H4 (cell line): ENCODE data around the gene MPND. TPM values are rescaled to one million over a fixed set of nuclear protein-coding genes. Genes with fewer than 3 reads are reported as not detected.

ENCODE experiments used
- DNase-seq: peaks from one replicate; pipeline ENCODE4 v3.0.0-alpha.2; 2015; ENCODE audit warnings: low spot score
- total RNA-seq: library from RNA; depleted of rRNA; stranded (reverse); fragments of >200 nt; shearing (Covaris generic); gene quantifications from 2 replicates; pipeline ENCODE4 v1.2.3, GENCODE V29; 2014

Gene MPND
- total RNA-seq, 1 experiment from 2014 or later, result 2.9 TPM

DNA sequence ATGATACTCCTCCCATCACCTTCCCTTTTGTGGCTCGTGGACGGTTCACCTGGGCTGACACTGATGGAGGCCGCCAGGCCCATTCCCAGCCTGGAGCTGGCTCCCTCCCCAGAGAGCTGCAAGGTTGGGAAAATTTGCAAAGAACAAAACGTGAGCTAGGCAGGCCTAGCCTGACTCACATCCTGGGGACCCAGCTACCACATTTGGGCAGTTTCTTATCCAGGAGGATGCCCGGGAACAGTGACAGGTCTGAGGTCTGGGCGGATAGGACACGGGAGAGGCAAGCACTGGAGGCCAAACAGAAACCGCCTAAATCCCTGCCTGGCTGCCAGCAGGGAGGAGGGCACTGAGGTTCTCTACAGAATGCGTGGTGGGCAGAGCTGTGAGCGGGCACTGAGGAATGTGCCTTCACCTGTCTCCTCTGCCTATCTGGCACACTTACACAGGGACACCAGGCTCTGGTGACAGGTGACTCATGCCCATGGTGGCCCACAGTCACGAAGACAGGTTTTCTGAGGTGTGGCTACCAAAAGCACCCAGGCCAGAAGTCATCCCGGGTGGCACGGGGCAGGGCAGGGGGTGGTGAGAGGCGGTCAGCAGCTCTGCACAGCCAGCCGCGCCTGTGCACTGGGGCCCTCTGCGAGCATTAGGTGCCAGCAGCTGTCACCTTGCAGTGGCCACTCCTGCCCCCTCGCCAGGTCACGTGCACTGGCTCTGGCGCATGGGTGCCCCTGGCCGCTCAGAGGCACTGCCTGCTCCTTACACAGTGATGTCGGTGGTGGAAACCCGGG lies 33.8 kb downstream of the MPND start:
- DNase-seq, result no peak

GRCh38 chr19:4378886-4379285 lies 35.5 kb downstream of the MPND start:
- DNase-seq, result no peak

DNA sequence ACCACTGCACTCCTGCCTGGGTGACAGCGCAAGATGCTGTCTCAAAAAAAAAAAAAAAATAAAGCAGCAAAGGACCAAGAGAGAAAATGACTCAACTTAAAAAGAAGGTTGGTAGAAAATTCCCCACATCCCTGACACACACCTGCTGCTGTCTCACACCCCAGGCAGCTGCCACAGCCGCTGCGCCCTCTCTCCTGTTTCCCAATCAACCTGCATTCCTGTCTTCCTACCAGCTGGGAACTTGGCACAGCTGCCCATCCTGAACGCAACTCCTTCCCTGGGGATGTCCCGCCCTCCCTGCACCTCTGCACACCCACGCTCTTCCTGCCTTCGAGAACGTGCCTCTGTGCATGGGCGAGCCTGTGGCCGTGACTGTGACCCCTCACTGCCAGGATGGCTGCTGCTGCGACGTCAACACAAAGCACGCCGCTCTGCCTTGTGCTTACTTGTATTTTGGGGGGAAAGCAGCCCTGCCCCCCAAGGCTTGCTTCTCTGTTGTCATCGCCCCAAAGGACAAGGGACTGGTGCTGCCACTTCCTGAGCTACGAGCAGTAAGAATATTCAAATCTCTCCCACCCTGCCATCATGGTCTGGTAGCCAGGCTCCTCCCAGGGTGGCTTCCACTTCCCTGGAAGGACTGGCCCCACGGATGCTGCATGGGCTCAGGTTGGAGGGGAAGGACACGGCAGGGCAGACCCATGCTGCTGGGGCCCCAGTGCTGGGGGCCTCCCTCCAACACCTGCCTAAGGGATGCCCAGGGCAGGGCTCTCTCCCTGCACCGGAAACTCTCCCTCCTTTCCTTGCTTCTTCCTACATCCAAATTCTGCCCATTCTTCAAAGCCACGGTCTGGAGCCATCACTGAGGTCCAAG lies 36.3 kb downstream of the MPND start:
- peak; percentile 87 for DNase-seq

GRCh38 chr19:4380254-4380727 lies 36.9 kb downstream of the MPND start:
- no peak for DNase-seq

DNA sequence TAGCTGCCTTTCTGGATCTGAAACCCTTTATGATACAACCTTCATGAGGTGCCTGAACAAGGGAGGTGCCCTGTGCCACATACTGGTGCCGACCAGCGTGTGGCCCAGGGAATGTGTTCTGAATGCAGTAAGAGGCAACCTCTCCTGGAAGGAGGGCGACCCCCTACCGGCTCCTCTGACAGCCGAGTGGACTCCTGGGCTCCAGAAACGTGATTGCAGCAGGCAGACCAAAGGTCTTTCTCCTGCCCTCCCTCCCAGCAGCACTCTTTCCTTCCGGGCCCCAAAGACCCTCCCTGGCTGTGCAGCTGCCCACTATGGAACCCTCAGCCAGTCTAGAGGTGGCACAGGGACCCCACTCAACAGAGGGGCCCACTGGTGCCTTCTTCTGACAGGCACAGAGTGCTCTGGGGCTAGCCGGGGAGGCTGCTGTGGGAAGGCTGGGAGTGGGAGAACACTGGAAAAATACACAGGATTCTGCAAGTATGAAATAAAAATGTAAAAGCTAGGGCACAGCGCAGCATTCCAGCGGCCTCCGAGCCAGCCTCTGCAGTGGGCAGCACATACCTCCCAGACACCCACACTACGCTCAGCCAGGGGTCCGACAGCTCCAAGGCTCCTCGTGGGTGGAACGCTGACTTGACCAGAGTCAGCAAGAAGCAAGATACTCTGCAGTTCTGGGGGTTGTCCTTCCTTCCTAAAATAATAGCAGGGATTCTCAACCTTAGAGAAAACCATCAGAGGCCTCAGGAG lies 42.1 kb downstream of the MPND start:
- DNase-seq, result no peak

GRCh38 chr19:4386041-4386782 lies 42.9 kb downstream of the MPND start:
- no peak for DNase-seq

- no peak for DNase-seq
Observed at GRCh38 chr19:4388337-4389063, 45.1 kb downstream of the MPND start.

DNA sequence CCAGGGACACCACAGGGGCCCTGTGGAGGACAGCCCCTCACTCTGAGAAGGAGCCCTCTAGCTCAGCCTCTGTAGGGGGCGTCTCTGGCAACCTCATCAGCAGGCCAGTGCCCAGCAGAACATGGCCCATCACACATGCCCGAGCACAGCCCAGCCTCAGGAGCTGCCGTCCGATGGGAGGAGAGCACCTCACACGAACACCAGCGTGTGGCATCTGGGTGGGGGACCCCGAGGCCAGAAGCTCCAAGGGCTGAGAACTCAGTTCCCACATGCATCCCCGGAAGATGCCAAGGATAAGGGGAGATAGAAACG lies 45.7 kb downstream of the MPND start:
- no peak for DNase-seq

GRCh38 chr19:4389511-4390016 lies 46.2 kb downstream of the MPND start:
- DNase-seq, result no peak

- no peak for DNase-seq
Observed at GRCh38 chr19:4390017-4390566, 46.7 kb downstream of the MPND start.

DNA sequence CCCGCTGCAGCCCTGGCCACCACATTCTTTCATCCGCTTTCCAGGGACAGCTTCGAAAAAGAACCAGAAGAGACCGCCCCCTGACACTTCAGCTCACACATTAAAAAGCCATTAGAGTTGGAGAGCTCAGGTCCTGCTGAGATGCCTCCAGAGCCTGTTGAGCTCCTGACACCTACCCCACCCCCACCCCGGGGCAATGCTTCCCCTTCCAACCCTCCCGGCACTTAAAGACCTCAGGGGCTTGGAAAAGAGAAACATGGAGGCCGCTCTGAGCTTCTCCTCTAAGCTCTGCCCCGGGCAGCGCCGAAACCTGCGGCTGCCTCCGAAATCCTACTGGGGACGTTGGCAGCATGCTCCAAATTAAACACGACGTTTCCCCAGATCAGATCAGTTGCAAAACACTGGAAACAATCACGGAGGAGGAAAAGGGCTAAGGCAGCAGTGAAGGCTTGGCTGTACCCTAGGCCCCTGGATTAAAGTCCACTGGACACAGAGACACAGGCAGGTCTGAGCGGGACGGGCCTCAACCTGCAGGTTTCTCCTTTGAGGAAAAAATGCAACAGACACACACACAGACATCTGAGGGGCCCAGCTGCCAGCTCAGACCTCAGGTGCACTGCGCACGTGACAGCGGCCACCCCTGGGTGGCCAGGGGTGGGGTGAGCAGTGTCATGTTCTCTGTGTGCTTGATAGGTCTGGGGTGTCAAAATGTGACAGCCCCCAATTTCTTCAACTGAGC lies 47.4 kb downstream of the MPND start:
- no peak for DNase-seq

GRCh38 chr19:4391306-4391693 lies 47.9 kb downstream of the MPND start:
- no peak for DNase-seq

GRCh38 chr19:4391701-4392483 lies 48.5 kb downstream of the MPND start:
- DNase-seq, result no peak

DNA sequence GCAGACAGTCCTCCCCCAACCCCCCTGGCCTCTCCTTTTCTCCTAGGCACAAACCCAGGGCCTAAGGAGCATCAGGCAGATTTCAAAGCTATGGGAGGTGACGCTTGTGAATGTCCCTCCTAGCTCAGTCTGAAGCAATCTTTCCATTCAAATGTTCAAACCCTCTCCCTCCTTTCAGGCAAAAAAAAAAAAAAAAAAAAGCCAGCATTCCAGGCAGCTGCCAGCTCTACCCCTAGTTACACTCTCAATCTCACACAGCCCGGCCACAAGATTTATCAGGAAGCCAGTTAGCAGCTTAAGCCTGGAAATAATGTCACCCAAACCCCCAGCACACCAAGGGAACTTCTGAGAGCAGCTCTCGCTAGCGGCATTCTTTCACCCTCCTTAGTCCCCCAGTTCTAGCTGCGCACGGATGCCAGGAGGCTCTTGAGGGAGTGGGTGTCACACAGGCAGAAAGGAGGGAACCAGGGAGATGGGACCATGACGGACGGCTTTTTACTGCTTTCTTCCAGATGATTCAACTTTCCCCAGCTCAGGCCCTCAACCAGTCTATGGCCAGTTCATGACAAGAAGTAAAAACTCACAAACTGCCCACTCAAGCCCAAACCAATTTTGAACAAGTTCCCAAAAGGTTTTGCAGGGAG lies 50.7 kb downstream of the MPND start:
- DNase-seq, result no peak

- DNase-seq, result no peak
Observed at GRCh38 chr19:4396949-4397783, 53.8 kb downstream of the MPND start.

GRCh38 chr19:4399812-4400134 lies 56.4 kb downstream of the MPND start:
- DNase-seq, result no peak

DNA sequence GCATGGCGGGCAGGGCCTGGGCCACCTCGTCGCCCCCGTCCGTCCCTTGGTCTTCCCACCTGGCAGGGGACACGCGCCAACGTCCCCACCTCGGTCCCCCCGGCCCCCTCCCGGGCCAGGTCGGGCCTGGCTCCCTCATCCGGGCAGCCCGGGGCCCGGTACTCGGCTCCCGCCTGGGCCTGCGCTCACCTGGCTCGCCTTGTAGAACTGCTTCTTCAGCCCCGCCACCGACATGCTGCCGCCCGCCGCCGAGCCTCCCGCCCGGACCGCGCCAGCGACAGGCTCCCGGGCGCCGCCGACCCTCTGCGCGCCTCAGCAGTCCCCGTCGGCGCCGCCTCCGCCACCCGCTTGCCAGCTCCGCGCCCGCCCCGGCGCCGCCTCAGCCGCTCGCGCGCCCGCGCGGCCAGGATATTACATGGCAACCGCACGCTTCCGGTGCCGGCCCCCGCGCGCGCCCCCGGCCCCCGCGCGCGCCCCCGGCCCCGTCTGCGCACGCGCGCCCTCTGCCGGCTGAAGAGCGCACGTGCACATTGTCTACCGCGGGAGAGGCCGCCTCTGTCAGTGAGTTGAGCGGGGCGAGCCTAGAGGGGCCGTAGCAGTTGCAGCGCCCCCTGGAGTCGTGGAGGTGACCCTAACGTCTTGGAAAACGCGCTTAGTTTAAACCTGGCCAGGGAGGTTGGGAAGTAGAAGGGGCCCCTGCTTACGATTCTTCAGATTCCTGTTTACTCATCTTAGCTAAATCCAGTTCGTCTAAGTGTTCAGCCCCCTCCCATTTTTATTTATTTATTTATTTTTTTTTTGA lies 57.0 kb downstream of the MPND start, which contains the start of gene SH3GL1:
Gene SH3GL1, minus strand, starts transcription at position 413 of the 802 bp plus-strand sequence. Its CDS starts 179 bp downstream, at position 234.
- peak; percentile 83 for DNase-seq
